HG03520 (cell line): ENCODE data around the gene UCK1.
"Not testable (repeated sequence)": the region's sequence is repeated elsewhere in the genome, so short reads cannot be mapped to it uniquely, and the experiment has no call there.

Experiments
- ATAC-seq: cut with Tn5 transposase; IDR thresholded peaks from one replicate; pipeline ENCODE4 v1.9.1; 2021; ENCODE audit warnings: mild to moderate bottlenecking, moderate library complexity; ENCODE audit not compliant: unreplicated experiment

Gene UCK1

DNA sequence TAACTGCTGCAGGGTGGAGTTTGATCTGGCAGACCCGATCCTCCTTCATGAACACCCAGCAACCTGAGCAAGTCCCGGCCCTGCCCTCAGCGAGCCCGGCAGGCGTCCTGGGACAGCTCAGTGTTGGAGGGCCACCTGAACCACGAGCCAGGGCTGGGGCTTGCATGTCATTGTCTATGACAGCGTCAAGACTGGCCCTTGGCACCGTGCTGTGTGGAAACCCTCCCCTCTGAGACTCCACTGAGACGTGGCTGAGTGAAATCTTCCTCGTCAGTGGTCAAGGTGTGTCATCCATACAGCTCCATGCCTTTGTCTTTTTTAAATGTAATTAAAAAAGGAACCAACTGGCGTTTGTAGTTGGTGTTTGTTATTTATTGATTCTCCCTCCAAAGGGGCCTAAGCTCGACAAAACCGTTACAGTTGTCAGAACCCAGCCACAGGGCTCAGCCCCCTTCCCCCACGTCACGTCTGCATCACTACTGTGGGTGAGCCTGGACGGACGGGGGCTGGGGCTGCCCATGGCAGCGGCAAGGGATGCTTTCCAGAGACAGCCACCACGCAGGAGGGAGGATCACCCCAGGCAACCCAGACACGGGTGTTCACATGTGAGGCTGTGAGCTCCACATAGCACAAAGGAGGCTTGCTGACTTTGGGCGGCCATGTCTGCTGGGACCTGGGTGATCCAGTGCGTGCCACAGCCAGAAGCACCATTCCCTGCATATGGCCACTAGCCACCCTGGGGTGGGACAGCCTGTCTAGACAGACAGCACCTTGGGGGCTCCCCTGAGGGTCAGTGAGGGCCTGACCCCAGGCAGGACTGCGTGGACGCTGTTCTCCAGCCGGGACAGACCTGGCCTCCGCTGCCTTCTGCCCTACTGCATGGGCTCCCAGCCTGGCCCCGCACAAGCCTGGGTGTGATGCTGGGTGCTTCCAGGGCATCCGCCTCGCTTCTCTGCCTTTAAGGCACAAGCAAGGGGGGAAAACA, 7.3 kb downstream of the UCK1 start:
- ATAC-seq = no peak

GRCh38 chr9:131523086-131523388, 8.0 kb downstream of the UCK1 start:
- no peak for ATAC-seq

- ATAC-seq = no peak
These were observed 8.6 kb downstream of the UCK1 start for GRCh38 chr9:131522257-131523085.

GRCh38 chr9:131521822-131522221, 9.2 kb downstream of the UCK1 start:
- ATAC-seq = no peak

GRCh38 chr9:131521203-131521602, 9.9 kb downstream of the UCK1 start:
- no peak for ATAC-seq

DNA sequence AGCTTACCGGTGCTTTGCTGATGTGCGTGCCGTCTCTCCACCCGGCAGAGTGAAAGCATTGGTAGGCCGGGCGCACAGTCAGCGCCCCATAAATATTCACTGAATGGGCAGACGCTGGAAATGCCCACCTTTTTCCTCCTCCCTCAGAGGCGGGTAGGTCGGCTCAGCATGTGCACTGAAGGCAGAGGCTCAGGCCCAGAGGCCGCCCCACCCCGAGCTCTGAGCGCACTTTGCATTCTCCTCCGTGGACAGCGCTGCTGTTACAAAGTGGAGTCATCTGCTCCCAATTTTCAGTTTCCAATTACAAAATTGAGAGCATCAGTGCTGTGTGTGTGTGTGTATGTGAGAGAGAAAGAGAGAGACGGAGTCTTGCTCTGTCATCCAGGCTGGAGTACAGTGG, 10.6 kb downstream of the UCK1 start:
- no peak for ATAC-seq

GRCh38 chr9:131518553-131518952, 12.5 kb downstream of the UCK1 start:
- ATAC-seq = no peak

DNA sequence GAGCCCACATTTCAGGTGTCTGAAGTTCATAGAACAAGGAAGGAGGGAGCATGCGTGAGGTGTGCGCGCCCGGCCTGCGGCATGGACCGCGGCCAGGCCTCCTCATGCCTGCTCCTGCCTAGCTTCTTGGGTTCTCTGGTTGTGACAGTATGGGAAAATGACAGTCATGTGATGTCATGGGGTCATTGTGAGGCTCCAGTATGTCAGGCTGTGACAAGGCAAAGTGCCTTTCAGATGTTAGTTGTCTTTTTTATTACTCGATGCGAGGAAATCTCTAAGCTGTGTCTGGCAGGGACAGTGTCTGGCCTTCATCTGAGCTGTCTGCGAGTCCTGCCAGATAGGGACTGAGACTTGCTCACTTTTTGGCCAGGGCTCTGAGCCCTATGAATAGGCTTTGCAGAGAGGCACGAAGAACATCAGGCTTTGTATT, 13.3 kb downstream of the UCK1 start:
- ATAC-seq = no peak

DNA sequence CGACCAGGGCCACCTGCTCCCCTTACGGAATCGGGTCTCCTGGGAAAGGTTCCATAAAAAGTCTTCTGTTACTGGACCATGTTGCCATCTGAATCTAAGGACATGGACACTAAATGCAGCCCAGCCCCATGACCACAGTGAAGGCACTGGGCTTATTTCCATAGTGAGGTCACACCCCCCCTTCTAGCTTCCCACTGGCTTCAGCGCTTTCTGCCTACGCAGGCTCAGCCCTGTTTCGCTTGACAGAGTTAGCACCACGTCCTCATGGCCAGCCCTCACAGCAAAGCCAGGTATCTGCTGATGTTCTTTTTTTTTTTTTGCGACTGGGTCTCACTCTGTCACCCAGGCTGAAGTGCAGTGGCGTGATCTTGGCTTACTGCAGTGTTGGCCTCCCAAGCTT, 14.1 kb downstream of the UCK1 start:
- ATAC-seq = no peak

DNA sequence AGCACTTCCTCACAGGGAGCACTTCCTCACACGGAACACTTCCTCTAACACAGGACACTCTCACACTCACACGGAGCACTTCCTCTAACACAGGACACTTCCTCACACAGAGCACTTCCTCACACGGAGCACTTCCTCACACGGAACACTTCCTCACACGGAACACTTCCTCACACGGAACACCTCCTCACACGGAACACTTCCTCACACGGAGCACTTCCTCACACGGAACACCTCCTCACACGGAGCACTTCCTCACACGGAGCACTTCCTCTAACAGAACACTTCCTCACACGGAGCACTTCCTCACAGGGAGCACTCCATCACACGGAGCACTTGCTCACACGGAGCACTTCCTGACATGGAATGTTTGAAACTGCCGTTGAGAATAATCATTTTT, 15.0 kb downstream of the UCK1 start:
- ATAC-seq = no peak

GRCh38 chr9:131515559-131516031, 15.5 kb downstream of the UCK1 start:
- ATAC-seq = not testable (repeated sequence)

GRCh38 chr9:131513177-131513576, 17.9 kb downstream of the UCK1 start:
- no peak for ATAC-seq

DNA sequence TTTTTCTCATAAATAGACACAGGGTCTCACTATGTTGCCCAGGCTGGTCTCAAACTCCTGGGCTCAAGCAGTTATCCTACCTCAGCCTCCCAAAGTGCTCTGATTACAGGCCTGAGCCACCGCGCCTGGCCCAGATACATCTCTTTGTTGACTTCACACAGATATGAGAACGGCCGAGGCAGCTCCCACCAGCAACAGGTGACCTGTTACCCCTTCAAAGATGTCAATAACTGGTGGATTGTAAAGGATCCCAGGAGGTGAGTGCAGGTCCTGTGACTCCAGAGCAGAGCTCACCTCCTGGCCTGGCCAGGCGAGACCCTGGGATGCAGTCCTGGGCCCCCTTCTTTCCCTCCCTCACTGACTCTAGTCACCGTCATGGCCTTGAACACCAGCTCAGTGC, 19.2 kb downstream of the UCK1 start:
- no peak for ATAC-seq

DNA sequence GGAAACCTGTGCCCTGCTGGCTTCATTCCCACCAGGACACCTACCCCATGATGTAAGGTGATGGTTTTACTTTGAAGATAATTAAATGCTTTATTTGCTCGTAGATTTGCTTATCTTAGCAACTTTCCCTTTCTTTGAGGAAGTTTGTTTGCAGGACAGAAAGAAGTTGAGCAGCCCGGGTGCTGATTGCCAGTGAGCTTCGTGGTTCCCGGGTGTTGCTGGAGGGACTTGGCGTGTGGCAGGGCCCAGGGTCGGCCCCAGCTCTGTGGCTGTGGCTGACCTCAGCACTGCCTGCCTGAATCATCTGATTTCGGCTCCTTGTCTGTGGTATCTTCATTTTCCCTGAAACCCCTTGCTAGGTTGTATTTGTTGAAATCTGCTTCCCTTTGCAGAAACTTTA, 19.6 kb downstream of the UCK1 start:
- ATAC-seq = no peak

GRCh38 chr9:131505012-131505411, 26.1 kb downstream of the UCK1 start:
- no peak for ATAC-seq

DNA sequence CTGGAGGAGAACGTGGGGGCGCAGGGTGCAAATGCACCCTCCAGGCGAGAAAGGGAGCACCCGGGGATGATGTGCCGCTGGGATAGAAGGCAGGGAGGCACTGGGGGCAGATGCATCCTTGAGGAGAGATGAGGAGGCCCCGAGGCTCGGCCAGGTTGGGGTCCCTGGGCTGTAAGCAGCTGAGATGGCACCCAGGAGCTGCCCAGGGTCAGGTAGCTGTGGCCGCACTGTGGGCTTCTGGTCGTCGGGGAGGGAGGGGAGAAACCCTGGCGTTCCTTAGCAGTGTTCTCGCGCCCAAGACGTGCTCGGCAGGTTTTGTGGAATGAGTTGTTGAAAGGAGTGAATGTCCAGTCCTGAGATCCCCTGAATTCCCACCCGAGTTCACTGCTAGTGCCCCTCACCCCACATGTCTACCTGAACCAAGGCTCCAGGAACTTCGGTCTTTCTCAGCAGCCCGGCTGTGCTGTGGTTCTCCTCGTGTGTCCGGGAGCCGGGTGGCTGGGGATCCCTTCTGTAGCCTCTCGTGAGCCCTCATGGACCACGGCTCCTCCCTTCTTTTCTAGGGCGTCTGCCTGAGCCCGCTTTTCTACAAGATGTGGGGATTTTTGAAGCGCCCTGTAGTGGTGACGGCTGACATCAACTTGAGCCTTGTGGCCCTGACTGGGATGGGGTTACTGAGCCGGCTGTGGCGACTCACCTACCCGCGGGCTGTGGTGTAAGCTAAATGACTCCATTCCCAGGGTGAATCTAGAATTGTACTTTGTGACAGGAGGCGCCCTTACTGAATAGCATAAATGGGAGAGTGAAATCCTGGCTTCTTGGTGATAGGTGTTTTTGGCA, 27.2 kb downstream of the UCK1 start:
- ATAC-seq = no peak

- peak; percentile 79 for ATAC-seq
These were observed 28.1 kb downstream of the UCK1 start, which contains the start of gene POMT1 for GRCh38 chr9:131502781-131503625. Gene POMT1 (plus strand): TSS chr9:131502918. CDS start chr9:131504219, 1,301 bp downstream.

- ATAC-seq = no peak
These were observed 30.0 kb downstream of the UCK1 start for GRCh38 chr9:131500939-131501541.

- ATAC-seq = no peak
These were observed 30.7 kb downstream of the UCK1 start for GRCh38 chr9:131500377-131500776.
